Heart left ventricle (tissue), 13 donors: ENCODE data around the gene B4GAT1.

Experiments
- CTCF ChIP-seq, 12 donors: fragments of 200-600 bp; sonication (generic) in 4 of 12; IDR thresholded peaks; one replicate each; pipeline versions ENCODE4 v1.5.0 to v1.8.0; 2018 to 2022; ENCODE audit warnings: antibody characterized with exemption in 12 of 12, mild to moderate bottlenecking in 5 of 12
- POLR2A ChIP-seq, 2 donors: fragments of 450-650 bp; IDR thresholded peaks; one replicate each; pipeline ENCODE4 v1.6.1; 2017; ENCODE audit warnings: antibody characterized with exemption in 2 of 2, mild to moderate bottlenecking in 2 of 2, moderate library complexity in 2 of 2
- donor health status: ischemic (EF 13 %, LVEDD 7.1; RV severe dilation, severe dysfunction).
- donor health status: DM: no; HTN: yes; CAD: no.
- donor health status: DM: no; HTN: no; CAD: no.
- donor health status: ischemic (EF 25% LVEDD 6.9; RV normal size, moderate dysfunction).
- donor health status: ischemic (EF 25% LVEDD 5.7; RV mildly dilated, moderate dysfunction).
- donor health status: ischemic (EF 35%, LVEDD 5.7; RV mildly dilated, moderate dysfunction).
- donor health status: nonischemic (EF 11% LVEDD 7.7; RV severe dilation, severe dysfunction).
- donor health status: DM: yes; HTN: yes; CAD: no.
- donor health status: PGD.
- donor health status: ischemic (EF 29% LVEDD 5.4; RV normal size, mild dysfunction).
- donor health status: nonischemic (EF 23%, LVEDD 6.1; RV moderate dilation, normal function).

- TF ChIP-seq CTCF (IDR thresholded peaks at IDR 0.05), result no peak
- TF ChIP-seq POLR2A (IDR thresholded peaks at IDR 0.05), result no peak
Measured at GRCh38 chr11:66315498-66315885, 31.9 kb downstream of the B4GAT1 start.
